Endothelial cell of umbilical vein (primary cell): ENCODE measurements around the gene FRYL.

Experiments used
- EZH2 ChIP-seq: IDR thresholded peaks from 2 replicates; pipeline ENCODE4 v1.6.1; 2012; ENCODE audit warnings: borderline replicate concordance, low read depth, mild to moderate bottlenecking, moderate library complexity, low read length, inconsistent platforms; ENCODE audit not compliant: severe bottlenecking
- FOS ChIP-seq: IDR thresholded peaks from 2 replicates; pipeline ENCODE4 v1.6.1; 2011; ENCODE audit warnings: mild to moderate bottlenecking, low read length, moderate library complexity, borderline replicate concordance; ENCODE audit not compliant: insufficient read depth
- JUN ChIP-seq: IDR thresholded peaks from 2 replicates; pipeline ENCODE4 v1.6.1; 2011; ENCODE audit warnings: borderline replicate concordance, low read depth; ENCODE audit not compliant: insufficient read length, insufficient read depth
- POLR2A ChIP-seq: IDR thresholded peaks from 2 replicates; pipeline ENCODE4 v1.6.1; 2012; ENCODE audit warnings: low read depth, mild to moderate bottlenecking, control low read depth, low read length
- TF ChIP-seq, protein P1 (sequence below), 2 donors: IDR thresholded peaks; 1 replicate in 1 of 2; 2 replicates in 1 of 2; pipeline ENCODE4 v1.5.1; 2011; ENCODE audit warnings: low read length in 2 of 2, mild to moderate bottlenecking in 2 of 2, moderate library complexity in 2 of 2, control low read depth in 1 of 2, inconsistent platforms in 1 of 2, low read depth in 1 of 2; ENCODE audit not compliant: insufficient read depth in 1 of 2; ENCODE audit errors: extremely low read depth in 1 of 2

DNA sequence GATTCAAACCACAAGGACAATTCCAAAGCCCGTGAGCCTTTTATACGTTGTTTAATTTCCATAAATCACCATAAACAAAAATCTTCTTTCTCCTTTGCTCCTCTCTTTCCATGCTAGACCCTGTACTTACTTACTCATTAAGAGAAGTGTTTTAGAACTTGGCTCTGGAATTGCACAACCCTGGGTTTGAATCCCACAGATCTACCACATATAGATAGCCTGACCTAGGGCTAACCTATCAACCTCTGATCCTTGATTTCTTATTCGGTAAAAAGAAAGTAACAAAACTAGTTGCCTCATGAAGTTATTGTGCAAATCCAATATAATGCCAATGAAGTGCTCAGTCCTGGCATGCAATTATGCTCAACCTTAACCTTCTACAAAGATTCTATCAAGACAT lies 221.3 kb downstream of the FRYL start:
- TF ChIP-seq, protein P1, sequence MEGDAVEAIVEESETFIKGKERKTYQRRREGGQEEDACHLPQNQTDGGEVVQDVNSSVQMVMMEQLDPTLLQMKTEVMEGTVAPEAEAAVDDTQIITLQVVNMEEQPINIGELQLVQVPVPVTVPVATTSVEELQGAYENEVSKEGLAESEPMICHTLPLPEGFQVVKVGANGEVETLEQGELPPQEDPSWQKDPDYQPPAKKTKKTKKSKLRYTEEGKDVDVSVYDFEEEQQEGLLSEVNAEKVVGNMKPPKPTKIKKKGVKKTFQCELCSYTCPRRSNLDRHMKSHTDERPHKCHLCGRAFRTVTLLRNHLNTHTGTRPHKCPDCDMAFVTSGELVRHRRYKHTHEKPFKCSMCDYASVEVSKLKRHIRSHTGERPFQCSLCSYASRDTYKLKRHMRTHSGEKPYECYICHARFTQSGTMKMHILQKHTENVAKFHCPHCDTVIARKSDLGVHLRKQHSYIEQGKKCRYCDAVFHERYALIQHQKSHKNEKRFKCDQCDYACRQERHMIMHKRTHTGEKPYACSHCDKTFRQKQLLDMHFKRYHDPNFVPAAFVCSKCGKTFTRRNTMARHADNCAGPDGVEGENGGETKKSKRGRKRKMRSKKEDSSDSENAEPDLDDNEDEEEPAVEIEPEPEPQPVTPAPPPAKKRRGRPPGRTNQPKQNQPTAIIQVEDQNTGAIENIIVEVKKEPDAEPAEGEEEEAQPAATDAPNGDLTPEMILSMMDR (IDR thresholded peaks at IDR 0.05; ENCODE audit: extremely low read depth in 1 of 2, insufficient read depth in 1 of 2, low read depth in 1 of 2, low read length in 2 of 2): no peak
- TF ChIP-seq POLR2A (no peak), FOS (no peak), EZH2 (no peak), JUN (no peak)
